Measurements from ENCODE around the gene CRAMP1. TPM values are rescaled to one million over a fixed set of nuclear protein-coding genes. Genes with fewer than 3 reads are reported as not detected.

CRAMP1 gene
- total RNA-seq, 4 donors from 2014 or later: 2.6 to 25.5 (median 8.6) TPM

- no peaks in the 10 kb centered on the region for H3K9me3 ChIP-seq
- DNase-seq: no peak
- TF ChIP-seq CTCF (IDR thresholded peaks at IDR 0.05) (no peak), POLR2A (IDR thresholded peaks at IDR 0.05) (no peak)
- no peaks in the 10 kb centered on the region for H3K27me3 ChIP-seq
- H3K4me1 ChIP-seq: no peaks in the 10 kb centered on the region
- no peak overlapping the region for H3K4me3 ChIP-seq
- intact Hi-C loops (cut with DNase I; ENCODE audit: low total_unique reads): no loop called here
- no peak overlapping the region for H3K27ac ChIP-seq
- no peaks in the 10 kb centered on the region for H3K36me3 ChIP-seq
These were observed 9.7 kb downstream of the CRAMP1 start for GRCh38 chr16:1621851-1622250.

GRCh38 chr16:1626327-1626726 is 14.2 kb downstream of the CRAMP1 start:
- H3K9me3 ChIP-seq: no peaks in the 10 kb centered on the region
- intact Hi-C loops (cut with DNase I; ENCODE audit: low total_unique reads): no loop called here
- no peak overlapping the region for H3K4me3 ChIP-seq
- no peaks in the 10 kb centered on the region for H3K27me3 ChIP-seq
- H3K4me1 ChIP-seq: no peaks in the 10 kb centered on the region
- H3K36me3 ChIP-seq: no peaks in the 10 kb centered on the region
- no peak overlapping the region for H3K27ac ChIP-seq
- TF ChIP-seq POLR2A (IDR thresholded peaks at IDR 0.05) (no peak), CTCF (IDR thresholded peaks at IDR 0.05) (no peak)
- DNase-seq: no peak

GRCh38 chr16:1626776-1627175 is 14.6 kb downstream of the CRAMP1 start:
- Histone ChIP-seq H3K9me3 (no peaks in the 10 kb centered on the region), H3K27ac (no peak overlapping the region), H3K36me3 (no peaks in the 10 kb centered on the region), H3K4me1 (no peaks in the 10 kb centered on the region), H3K4me3 (no peak overlapping the region), H3K27me3 (no peaks in the 10 kb centered on the region)
- no peak for DNase-seq
- no peak for TF ChIP-seq POLR2A (IDR thresholded peaks at IDR 0.05)
- TF ChIP-seq CTCF (IDR thresholded peaks at IDR 0.05): no peak
- intact Hi-C loops (cut with DNase I; ENCODE audit: low total_unique reads): no loop called here

- Histone ChIP-seq H3K36me3 (no peaks in the 10 kb centered on the region), H3K27me3 (no peaks in the 10 kb centered on the region), H3K9me3 (no peaks in the 10 kb centered on the region), H3K27ac (no peak overlapping the region), H3K4me1 (no peaks in the 10 kb centered on the region), H3K4me3 (no peak overlapping the region)
- intact Hi-C loops (cut with DNase I; ENCODE audit: low total_unique reads): no loop called here
- TF ChIP-seq POLR2A (IDR thresholded peaks at IDR 0.05): no peak
- TF ChIP-seq CTCF (IDR thresholded peaks at IDR 0.05): no peak
- no peak for DNase-seq
These were observed 18.5 kb downstream of the CRAMP1 start for GRCh38 chr16:1630450-1631213.

GRCh38 chr16:1631230-1631629 is 19.1 kb downstream of the CRAMP1 start:
- no peak overlapping the region for H3K4me3 ChIP-seq
- H3K4me1 ChIP-seq: no peaks in the 10 kb centered on the region
- no peak for TF ChIP-seq CTCF (IDR thresholded peaks at IDR 0.05)
- no peak for TF ChIP-seq POLR2A (IDR thresholded peaks at IDR 0.05)
- intact Hi-C loops (cut with DNase I; ENCODE audit: low total_unique reads): no loop called here
- H3K36me3 ChIP-seq: no peaks in the 10 kb centered on the region
- H3K9me3 ChIP-seq: no peaks in the 10 kb centered on the region
- H3K27ac ChIP-seq: no peak overlapping the region
- no peaks in the 10 kb centered on the region for H3K27me3 ChIP-seq
- DNase-seq: no peak
